Nephron (organoid): ENCODE measurements around the gene LSP1.
A peak's percentile ranks its signal among the peaks of the same experiment; 100 is the strongest.

Experiments used
- H3K27ac Mint-ChIP-seq, 3 experiments: 2 replicates each; pipeline ENCODE4 v1.8.0; 2020; ENCODE audit warnings: mixed read lengths in 3 of 3, mild to moderate bottlenecking in 2 of 3, moderate library complexity in 1 of 3
- H3K27me3 Mint-ChIP-seq: 2 replicates; pipeline ENCODE4 v1.8.0; 2021; ENCODE audit warnings: low read depth, mild to moderate bottlenecking, moderate library complexity, mixed read lengths
- H3K36me3 Mint-ChIP-seq: 2 replicates; pipeline ENCODE4 v1.8.0; 2020; ENCODE audit warnings: low read depth, mixed read lengths
- H3K4me1 Mint-ChIP-seq: 2 replicates; pipeline ENCODE4 v1.8.0; 2020; ENCODE audit warnings: mixed read lengths
- H3K4me3 Mint-ChIP-seq, 3 experiments: 2 replicates each; pipeline ENCODE4 v1.8.0; 2020; ENCODE audit warnings: mild to moderate bottlenecking in 3 of 3, mixed read lengths in 3 of 3, moderate library complexity in 2 of 3
- H3K9me3 Mint-ChIP-seq: 2 replicates; pipeline ENCODE4 v1.8.0; 2020; ENCODE audit warnings: mixed read lengths
- CTCF ChIP-seq, 3 experiments: fragments of 200-600 bp; sonication (generic); IDR thresholded peaks; one replicate each; pipeline ENCODE4 v1.5.0; 2021; ENCODE audit warnings: antibody characterized with exemption in 3 of 3; ENCODE audit not compliant: unreplicated experiment in 3 of 3

LSP1 gene

GRCh38 chr11:1838077-1838425, 14.8 kb upstream of the LSP1 start:
- Mint-ChIP-seq H3K36me3 (no peaks in the 10 kb centered on the region), H3K4me3 (no peak overlapping the region), H3K27me3 (peaks cover 4% of the 10 kb centered on the region), H3K4me1 (peaks cover 9% of the 10 kb centered on the region), H3K9me3 (no peaks in the 10 kb centered on the region), H3K27ac (peak overlapping the region in 1 of 3 experiments; percentile 47)
- peak in 1 of 3 experiments; percentile 41 for TF ChIP-seq CTCF (IDR thresholded peaks at IDR 0.05; ENCODE audit: unreplicated experiment in 3 of 3)

GRCh38 chr11:1838426-1839144, 14.3 kb upstream of the LSP1 start, which contains the start of gene TNNI2:
TNNI2 (plus strand) TSS chr11:1838981; CDS start chr11:1839697, 716 bp downstream.
- no peaks in the 10 kb centered on the region for H3K9me3 Mint-ChIP-seq
- peak within 1 kb of the TSS in 2 of 3 experiments; percentile 60 to 74 for H3K4me3 Mint-ChIP-seq
- no peak for TF ChIP-seq CTCF (IDR thresholded peaks at IDR 0.05; ENCODE audit: unreplicated experiment in 3 of 3)
- no peaks in the 10 kb centered on the region for H3K36me3 Mint-ChIP-seq
- peaks cover 7% of the 10 kb centered on the region for H3K4me1 Mint-ChIP-seq
- peaks cover 2% of the 10 kb centered on the region for H3K27me3 Mint-ChIP-seq
- peak within 1 kb of the TSS in 2 of 3 experiments; percentile 47 to 77 for H3K27ac Mint-ChIP-seq

DNA sequence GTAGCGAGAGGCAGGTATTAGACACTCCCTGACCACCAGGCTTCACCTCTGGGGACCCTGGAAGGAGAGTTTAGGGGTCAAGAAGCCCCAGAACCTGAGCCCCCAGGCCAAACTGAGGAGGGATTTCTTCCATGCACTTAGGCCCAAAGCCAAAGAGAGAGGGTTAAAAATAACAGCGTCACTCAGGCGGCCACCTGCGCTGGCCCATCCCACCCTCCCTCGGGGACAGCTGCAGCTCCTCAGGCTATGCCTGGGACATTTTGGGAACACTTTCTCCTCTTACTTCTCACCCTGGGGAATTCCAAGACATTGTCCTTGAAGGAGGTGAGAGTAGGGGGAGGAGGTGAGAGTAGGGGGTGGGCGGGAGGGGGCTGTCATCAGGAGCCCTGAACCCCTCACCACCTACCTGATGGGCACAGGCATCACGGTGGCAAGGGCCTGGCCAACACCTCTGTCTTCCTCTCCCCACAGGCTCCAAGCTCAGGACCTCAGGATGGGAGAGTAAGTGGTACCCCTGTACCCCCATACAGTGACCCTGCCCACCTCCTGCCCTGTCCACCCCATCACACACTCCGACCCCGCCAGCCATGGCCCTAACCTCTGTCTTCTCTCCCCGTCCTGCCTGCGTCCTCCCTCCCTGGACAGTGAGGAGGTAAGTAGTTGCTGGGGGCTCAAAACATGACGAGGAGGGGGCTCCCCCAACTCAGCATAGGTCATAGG, 13.5 kb upstream of the LSP1 start:
- H3K27me3 Mint-ChIP-seq, result no peaks in the 10 kb centered on the region
- H3K36me3 Mint-ChIP-seq, result no peaks in the 10 kb centered on the region
- H3K4me3 Mint-ChIP-seq, result peak overlapping the region in 2 of 3 experiments; percentile 60 to 74
- TF ChIP-seq CTCF (IDR thresholded peaks at IDR 0.05; ENCODE audit: unreplicated experiment in 3 of 3), result no peak
- H3K27ac Mint-ChIP-seq, result peak overlapping the region in 1 of 3 experiments; percentile 52
- H3K9me3 Mint-ChIP-seq, result no peaks in the 10 kb centered on the region
- peaks cover 6% of the 10 kb centered on the region for H3K4me1 Mint-ChIP-seq

DNA sequence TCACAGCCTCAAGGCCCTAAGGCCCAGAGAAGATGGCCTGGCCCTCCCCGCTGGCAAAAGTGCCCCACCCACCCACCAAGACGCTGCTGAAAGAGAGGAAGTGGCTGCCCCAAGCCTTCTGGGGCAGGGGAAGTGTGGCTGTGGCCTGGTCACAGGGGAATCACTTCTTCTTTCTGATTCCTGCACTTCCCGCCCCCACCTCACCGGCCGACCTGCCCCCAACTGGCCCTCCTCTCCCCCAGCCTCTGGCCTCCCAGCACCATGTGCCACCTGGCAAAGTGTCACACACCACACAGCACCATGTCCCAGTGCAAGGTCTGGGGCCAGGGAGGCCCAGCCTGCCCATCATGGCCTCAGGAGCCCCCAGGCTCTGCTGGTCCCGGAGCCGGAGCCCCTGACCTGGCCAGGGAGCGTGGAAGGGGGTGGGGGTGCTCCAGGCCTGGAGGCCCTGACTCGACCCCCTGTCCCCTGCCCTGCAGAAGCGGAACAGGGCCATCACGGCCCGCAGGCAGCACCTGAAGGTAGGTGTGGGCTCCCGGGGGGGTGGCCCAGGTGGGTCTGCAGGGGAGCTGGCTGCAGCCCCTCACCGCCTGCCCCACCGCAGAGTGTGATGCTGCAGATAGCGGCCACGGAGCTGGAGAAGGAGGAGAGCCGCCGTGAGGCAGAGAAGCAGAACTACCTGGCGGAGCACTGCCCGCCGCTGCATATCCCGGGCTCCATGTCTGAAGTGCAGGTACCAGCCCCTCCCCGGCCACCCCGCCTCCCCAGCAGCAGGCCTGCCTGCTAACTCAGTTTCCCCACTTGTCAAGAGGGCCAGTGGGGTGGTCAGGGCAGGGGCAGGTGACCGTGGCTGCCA, 12.7 kb upstream of the LSP1 start:
- Mint-ChIP-seq H3K36me3 (no peaks in the 10 kb centered on the region), H3K27me3 (peaks cover 1% of the 10 kb centered on the region), H3K4me1 (peaks cover 14% of the 10 kb centered on the region), H3K27ac (no peak overlapping the region), H3K9me3 (no peaks in the 10 kb centered on the region), H3K4me3 (peak overlapping the region in 2 of 3 experiments; percentile 41 to 74)
- TF ChIP-seq CTCF (IDR thresholded peaks at IDR 0.05; ENCODE audit: unreplicated experiment in 3 of 3), result no peak

- Mint-ChIP-seq H3K27ac (peak overlapping the region in 1 of 3 experiments; percentile 21), H3K36me3 (no peaks in the 10 kb centered on the region), H3K27me3 (peaks cover 6% of the 10 kb centered on the region), H3K9me3 (no peaks in the 10 kb centered on the region), H3K4me3 (peak overlapping the region in 1 of 3 experiments; percentile 61), H3K4me1 (peaks cover 19% of the 10 kb centered on the region)
- TF ChIP-seq CTCF (IDR thresholded peaks at IDR 0.05; ENCODE audit: unreplicated experiment in 3 of 3), result no peak
Measured at GRCh38 chr11:1840780-1841480, 12.0 kb upstream of the LSP1 start.
